ENCODE data around the gene C3orf33.

DNA sequence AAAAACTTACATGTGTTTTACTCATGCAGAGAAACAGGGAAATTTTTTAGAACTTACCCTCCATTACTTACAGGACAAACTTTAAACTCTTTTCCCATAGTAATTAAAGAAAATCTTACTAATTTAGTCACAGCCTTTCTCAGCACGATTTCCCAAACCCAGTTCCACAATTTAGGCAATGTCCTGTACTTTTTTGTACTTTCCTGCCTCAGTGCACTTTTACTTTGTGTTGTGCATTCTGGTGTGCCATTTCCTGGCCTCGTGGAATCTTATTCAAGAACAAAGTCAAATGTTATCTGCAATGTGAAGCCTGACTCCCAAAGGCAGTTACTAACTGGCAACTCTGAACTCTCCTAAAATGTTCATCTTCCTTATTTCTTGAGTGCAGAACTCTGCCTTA lies 46.3 kb upstream of the C3orf33 start:
- TF ChIP-seq, protein P1, sequence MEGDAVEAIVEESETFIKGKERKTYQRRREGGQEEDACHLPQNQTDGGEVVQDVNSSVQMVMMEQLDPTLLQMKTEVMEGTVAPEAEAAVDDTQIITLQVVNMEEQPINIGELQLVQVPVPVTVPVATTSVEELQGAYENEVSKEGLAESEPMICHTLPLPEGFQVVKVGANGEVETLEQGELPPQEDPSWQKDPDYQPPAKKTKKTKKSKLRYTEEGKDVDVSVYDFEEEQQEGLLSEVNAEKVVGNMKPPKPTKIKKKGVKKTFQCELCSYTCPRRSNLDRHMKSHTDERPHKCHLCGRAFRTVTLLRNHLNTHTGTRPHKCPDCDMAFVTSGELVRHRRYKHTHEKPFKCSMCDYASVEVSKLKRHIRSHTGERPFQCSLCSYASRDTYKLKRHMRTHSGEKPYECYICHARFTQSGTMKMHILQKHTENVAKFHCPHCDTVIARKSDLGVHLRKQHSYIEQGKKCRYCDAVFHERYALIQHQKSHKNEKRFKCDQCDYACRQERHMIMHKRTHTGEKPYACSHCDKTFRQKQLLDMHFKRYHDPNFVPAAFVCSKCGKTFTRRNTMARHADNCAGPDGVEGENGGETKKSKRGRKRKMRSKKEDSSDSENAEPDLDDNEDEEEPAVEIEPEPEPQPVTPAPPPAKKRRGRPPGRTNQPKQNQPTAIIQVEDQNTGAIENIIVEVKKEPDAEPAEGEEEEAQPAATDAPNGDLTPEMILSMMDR (IDR thresholded peaks at IDR 0.05), result no peak
- TF ChIP-seq POLR2A (IDR thresholded peaks at IDR 0.05), result no peak

Measured in sigmoid colon (tissue), 3 donors.